Loucy (cell line): ENCODE results near the gene PARM1.

Experiments
- EZH2phosphoT487 ChIP-seq: fragments of 200-600 bp; IDR thresholded peaks from 2 replicates; pipeline ENCODE4 v1.6.1; 2018; ENCODE audit warnings: antibody characterized with exemption, mild to moderate bottlenecking, moderate library complexity, borderline replicate concordance
- TF ChIP-seq, protein P1 (sequence below): fragments of 200-600 bp; sonication (generic); conservative IDR thresholded peaks from 2 replicates; pipeline ENCODE4 v1.5.1; 2014; ENCODE audit warnings: mild to moderate bottlenecking, antibody characterized with exemption, low read length

DNA sequence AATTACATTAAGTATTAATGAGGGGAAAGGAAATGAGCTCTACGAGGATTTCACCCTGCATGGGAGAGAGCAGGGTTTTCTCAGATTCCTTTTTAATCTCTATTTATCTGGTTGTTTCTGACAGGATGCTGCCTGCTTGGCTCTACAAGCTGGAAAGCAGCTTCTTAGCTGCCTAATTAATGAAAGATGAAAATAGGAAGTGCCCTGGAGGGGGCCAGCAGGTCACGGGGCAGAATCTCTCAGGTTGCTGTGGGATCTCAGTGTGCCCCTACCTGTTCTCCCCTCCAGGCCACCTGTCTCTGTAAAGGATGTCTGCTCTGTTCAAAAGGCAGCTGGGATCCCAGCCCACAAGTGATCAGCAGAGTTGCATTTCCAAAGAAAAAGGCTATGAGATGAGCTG lies 113.7 kb downstream of the PARM1 start:
- TF ChIP-seq, protein P1, sequence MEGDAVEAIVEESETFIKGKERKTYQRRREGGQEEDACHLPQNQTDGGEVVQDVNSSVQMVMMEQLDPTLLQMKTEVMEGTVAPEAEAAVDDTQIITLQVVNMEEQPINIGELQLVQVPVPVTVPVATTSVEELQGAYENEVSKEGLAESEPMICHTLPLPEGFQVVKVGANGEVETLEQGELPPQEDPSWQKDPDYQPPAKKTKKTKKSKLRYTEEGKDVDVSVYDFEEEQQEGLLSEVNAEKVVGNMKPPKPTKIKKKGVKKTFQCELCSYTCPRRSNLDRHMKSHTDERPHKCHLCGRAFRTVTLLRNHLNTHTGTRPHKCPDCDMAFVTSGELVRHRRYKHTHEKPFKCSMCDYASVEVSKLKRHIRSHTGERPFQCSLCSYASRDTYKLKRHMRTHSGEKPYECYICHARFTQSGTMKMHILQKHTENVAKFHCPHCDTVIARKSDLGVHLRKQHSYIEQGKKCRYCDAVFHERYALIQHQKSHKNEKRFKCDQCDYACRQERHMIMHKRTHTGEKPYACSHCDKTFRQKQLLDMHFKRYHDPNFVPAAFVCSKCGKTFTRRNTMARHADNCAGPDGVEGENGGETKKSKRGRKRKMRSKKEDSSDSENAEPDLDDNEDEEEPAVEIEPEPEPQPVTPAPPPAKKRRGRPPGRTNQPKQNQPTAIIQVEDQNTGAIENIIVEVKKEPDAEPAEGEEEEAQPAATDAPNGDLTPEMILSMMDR: no peak
- TF ChIP-seq EZH2phosphoT487: no peak
